Heart right ventricle (tissue), 16 donors: ENCODE results near the gene NUFIP1. TPM values are rescaled to one million over a fixed set of nuclear protein-coding genes. Genes with fewer than 3 reads are reported as not detected.
A peak's percentile ranks its signal among the peaks of the same experiment; 100 is the strongest.

ENCODE experiments used
- ATAC-seq, 8 donors: fragments of 200-7000 bp; cut with Tn5 transposase; one replicate each; pipeline ENCODE4 v1.9.1; 2020; ENCODE audit warnings: mild to moderate bottlenecking in 8 of 8, moderate library complexity in 8 of 8, moderate number of reproducible peaks in 1 of 8
- DNase-seq, 2 donors: peaks; one replicate each; pipeline ENCODE4 v3.0.0-alpha.2; 2020
- H3K27ac ChIP-seq, 10 donors: fragments of 200-600 bp; sonication (generic) in 2 of 10; one replicate each; pipeline versions ENCODE4 v1.5.0 to v1.8.0; 2020 to 2022; ENCODE audit warnings: mild to moderate bottlenecking in 3 of 10
- H3K27me3 ChIP-seq, 7 donors: fragments of 200-600 bp; one replicate each; pipeline ENCODE4 v1.8.0; 2021 to 2022; ENCODE audit warnings: mild to moderate bottlenecking in 2 of 7
- H3K36me3 ChIP-seq, 9 donors: fragments of 200-600 bp; sonication (generic) in 1 of 9; one replicate each; pipeline versions ENCODE4 v1.5.0 to v1.8.0; 2020 to 2022; ENCODE audit warnings: mild to moderate bottlenecking in 2 of 9
- H3K4me1 ChIP-seq, 9 donors: fragments of 200-600 bp; sonication (generic) in 1 of 9; one replicate each; pipeline versions ENCODE4 v1.5.0 to v1.8.0; 2020 to 2022; ENCODE audit warnings: mild to moderate bottlenecking in 4 of 9
- H3K4me3 ChIP-seq, 10 donors: fragments of 200-600 bp; sonication (generic) in 2 of 10; one replicate each; pipeline versions ENCODE4 v1.5.0 to v1.8.0; 2020 to 2022; ENCODE audit warnings: mild to moderate bottlenecking in 7 of 10, moderate library complexity in 2 of 10
- H3K9me3 ChIP-seq, 11 donors: fragments of 200-600 bp in 10 of 11; sonication (generic) in 2 of 11; one replicate each; pipeline versions ENCODE4 v1.5.0 to v1.8.0; 2013 to 2022; ENCODE audit warnings: mild to moderate bottlenecking in 2 of 11, control low read depth in 1 of 11, moderate library complexity in 1 of 11
- WGBS, 2 donors: extraction: QIAGEN DNeasy Blood & Tissue Kit; methylation state at CpG; one replicate each; pipeline ENCODE4 v1.1.7; 2013; ENCODE audit warnings: inconsistent platforms in 1 of 2; 5-methylcytosine and 5-hydroxymethylcytosine counted together
- intact Hi-C, 10 donors: fragments of 100-400 bp; cut with DNase I; formaldehyde crosslinking; loops; one replicate each; pipeline versions ENCODE4 v1.11.1 to v1.14.2; 2022
- polyA plus RNA-seq, 2 donors: library from polyadenylated mRNA; stranded (reverse); fragments of 200-250 nt; gene quantifications; one replicate each; pipeline ENCODE4 v1.2.3, GENCODE V29; 2013
- total RNA-seq, 10 donors: library from RNA; stranded (reverse); fragmentation: NEBNext Ultra II Directional in 3 of 10; extraction: Animal tissue kit (Norgen Biotek cat#: 25700) in 3 of 10; gene quantifications; one replicate each; pipeline versions ENCODE4 v1.2.1 to v1.2.4, GENCODE V29; 2021 to 2023
- TF ChIP-seq, protein P1 (sequence below), 9 donors: fragments of 200-600 bp; sonication (generic) in 2 of 9; IDR thresholded peaks; one replicate each; pipeline versions ENCODE4 v1.5.0 to v1.8.0; 2021 to 2022; ENCODE audit warnings: antibody characterized with exemption in 9 of 9, mild to moderate bottlenecking in 5 of 9, moderate library complexity in 1 of 9
- donor health status: Arrhythmogenic right ventricular cardiomyopathy.
- donor health status: ischemic (EF 13 %, LVEDD 7.1; RV severe dilation, severe dysfunction).
- donor health status: healthy with polysubstance abuse.
- donor health status: DM: no; HTN: yes; CAD: no.
- donor health status: DM: no; HTN: no; CAD: no.
- donor health status: ischemic (EF 25% LVEDD 6.9; RV normal size, moderate dysfunction).
- donor health status: ischemic (EF 25% LVEDD 5.7; RV mildly dilated, moderate dysfunction).
- donor health status: healthy.
- donor health status: DM: yes; HTN: yes; CAD: no.
- donor health status: Ischemic cardiomyopathy.
- donor health status: ischemic (EF 35%, LVEDD 5.7; RV mildly dilated, moderate dysfunction).
- donor health status: nonischemic (EF 11% LVEDD 7.7; RV severe dilation, severe dysfunction).
- donor health status: DM: yes; HTN: yes; CAD: no.
- donor health status: PGD.
- donor health status: ischemic (EF 29% LVEDD 5.4; RV normal size, mild dysfunction).
- donor health status: nonischemic (EF 23%, LVEDD 6.1; RV moderate dilation, normal function).

Gene NUFIP1
- total and polyA plus RNA-seq, 12 donors: 1.5 to 5.0 (median 2.9) TPM

DNA sequence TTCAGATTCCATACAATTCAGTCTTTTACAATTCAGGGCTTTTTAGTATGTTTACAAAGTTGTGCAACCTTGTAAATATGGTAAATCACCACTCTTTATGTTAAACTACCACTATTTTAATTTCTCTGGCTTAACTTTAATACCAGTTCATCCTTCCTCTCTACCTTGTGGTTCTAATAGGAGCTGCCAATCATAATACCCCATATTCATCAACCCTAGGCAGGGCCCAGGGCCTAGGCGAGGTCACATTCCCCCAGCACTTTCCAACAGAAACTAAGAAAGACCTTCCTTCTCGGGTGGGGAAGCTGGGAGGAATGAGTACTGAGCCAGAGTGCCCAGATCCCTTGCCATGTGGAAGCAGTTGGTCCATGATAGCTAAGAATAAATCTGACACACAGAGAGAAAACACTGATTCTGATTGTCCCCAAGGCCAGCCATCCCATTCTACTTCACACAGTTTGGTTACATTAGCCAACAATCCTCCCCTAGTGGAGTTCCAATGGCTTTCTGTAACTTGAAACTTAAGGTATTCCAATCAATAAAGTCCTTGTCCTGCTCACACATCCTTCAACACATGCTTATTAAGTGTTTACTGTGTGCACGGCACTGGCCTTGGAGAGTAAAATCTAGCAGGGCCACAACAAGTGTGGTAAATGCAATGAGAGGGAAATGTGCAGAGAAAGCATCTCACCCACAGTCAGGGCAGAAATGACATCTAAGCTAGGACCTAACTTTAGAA lies 76.8 kb downstream of the NUFIP1 start:
- peaks cover 0 to 16% (median 5%) of the 10 kb centered on the region in 11 donors for H3K9me3 ChIP-seq
- WGBS, 2 donors: 92 to 94% methylated on average over 3 of the region's 3 CpGs
- peaks cover 0 to 8% (median 3%) of the 10 kb centered on the region in 9 donors for H3K4me1 ChIP-seq
- ATAC-seq (no peak), DNase-seq (no peak)
- TF ChIP-seq, protein P1, sequence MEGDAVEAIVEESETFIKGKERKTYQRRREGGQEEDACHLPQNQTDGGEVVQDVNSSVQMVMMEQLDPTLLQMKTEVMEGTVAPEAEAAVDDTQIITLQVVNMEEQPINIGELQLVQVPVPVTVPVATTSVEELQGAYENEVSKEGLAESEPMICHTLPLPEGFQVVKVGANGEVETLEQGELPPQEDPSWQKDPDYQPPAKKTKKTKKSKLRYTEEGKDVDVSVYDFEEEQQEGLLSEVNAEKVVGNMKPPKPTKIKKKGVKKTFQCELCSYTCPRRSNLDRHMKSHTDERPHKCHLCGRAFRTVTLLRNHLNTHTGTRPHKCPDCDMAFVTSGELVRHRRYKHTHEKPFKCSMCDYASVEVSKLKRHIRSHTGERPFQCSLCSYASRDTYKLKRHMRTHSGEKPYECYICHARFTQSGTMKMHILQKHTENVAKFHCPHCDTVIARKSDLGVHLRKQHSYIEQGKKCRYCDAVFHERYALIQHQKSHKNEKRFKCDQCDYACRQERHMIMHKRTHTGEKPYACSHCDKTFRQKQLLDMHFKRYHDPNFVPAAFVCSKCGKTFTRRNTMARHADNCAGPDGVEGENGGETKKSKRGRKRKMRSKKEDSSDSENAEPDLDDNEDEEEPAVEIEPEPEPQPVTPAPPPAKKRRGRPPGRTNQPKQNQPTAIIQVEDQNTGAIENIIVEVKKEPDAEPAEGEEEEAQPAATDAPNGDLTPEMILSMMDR (IDR thresholded peaks at IDR 0.05): no peak
- intact Hi-C loops: no loop called here
- no peak overlapping the region for H3K27ac ChIP-seq
- H3K36me3 ChIP-seq: no peaks in the 10 kb centered on the region
- no peaks in the 10 kb centered on the region for H3K27me3 ChIP-seq
- no peak overlapping the region for H3K4me3 ChIP-seq

DNA sequence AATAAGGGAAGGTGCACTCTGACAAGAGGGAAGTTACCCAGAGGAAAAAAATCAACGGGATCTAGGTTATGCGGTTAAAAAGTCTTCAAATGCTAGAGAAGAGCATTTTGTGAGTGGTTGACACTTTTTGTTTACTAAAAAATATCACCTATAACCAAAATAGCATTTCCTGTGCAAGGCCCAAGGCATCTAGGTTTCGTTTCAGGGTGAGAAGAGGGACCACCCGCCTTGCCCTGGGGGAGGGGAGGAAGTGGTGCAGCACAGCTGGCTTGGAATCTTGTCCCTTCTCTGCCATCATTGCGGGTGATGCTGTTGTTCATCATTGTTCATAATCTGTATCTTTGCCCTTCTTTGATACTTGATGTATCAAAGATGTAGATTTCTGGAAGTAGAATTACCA lies 80.6 kb downstream of the NUFIP1 start:
- intact Hi-C loops: no loop called here
- H3K4me3 ChIP-seq: no peak overlapping the region
- WGBS, 2 donors: 68 to 78% methylated on average over 5 of the region's 5 CpGs
- H3K9me3 ChIP-seq: peaks cover 0 to 16% (median 5%) of the 10 kb centered on the region in 11 donors
- no peaks in the 10 kb centered on the region for H3K36me3 ChIP-seq
- peaks cover 0 to 32% (median 22%) of the 10 kb centered on the region in 9 donors for H3K4me1 ChIP-seq
- DNase-seq: no peak
- H3K27me3 ChIP-seq: no peaks in the 10 kb centered on the region
- H3K27ac ChIP-seq: no peak overlapping the region
- TF ChIP-seq, protein P1 (IDR thresholded peaks at IDR 0.05): no peak
- ATAC-seq: no peak

DNA sequence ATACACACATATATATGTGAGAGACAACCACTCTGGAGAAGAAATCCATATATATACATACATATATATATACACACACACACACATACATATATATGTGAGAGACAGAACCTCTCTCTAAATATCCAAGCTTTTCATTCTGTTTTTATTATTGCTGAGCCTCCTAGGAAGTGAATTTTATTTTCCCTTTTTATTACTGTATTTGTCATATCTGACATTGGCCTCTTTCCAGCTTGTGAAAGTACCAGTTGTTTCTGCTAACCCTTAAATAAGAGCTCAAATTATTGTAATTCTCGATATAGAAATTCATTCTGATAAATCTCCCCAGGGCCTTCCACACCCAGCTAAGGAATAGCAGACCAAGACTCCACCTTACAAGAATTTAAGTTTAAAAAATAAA lies 81.0 kb downstream of the NUFIP1 start:
- H3K27ac ChIP-seq: no peak overlapping the region

DNA sequence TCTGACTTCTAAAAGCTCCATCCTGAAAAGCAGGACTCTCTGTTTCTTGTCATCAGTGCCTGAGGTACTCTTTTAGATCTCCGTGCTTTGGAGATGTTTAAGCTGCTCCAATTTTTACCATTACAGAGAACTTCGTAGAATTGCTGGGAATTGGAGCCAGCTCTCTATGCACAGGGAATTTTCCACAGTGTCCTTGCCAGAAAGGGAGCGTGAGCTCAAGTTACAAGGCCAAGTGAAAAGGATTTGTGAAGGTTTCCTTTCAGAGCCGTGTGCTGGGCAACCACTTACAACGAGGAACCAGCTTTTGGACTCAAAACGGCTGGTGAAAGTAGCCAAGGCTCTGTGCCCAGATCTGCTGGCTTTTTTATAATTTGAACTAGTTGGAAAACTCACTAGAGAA lies 82.6 kb downstream of the NUFIP1 start:
- H3K27me3 ChIP-seq: no peaks in the 10 kb centered on the region
- peak in 1 of 2 donors; percentile 24 for DNase-seq
- H3K4me1 ChIP-seq: peaks cover 0 to 39% (median 28%) of the 10 kb centered on the region in 9 donors
- TF ChIP-seq, protein P1 (IDR thresholded peaks at IDR 0.05): no peak
- intact Hi-C loops: no loop called here
- H3K9me3 ChIP-seq: peaks cover 0 to 12% (median 5%) of the 10 kb centered on the region in 11 donors
- 23 to 39% methylated on average over 6 of the region's 6 CpGs for WGBS, 2 donors
- peak in 4 of 8 donors; percentile 28 to 51 (median 36) for ATAC-seq
- H3K27ac ChIP-seq: no peak overlapping the region
- no peaks in the 10 kb centered on the region for H3K36me3 ChIP-seq
- no peak overlapping the region for H3K4me3 ChIP-seq

More for the DNA sequence above, 81.0 kb downstream of the NUFIP1 start:
- TF ChIP-seq, protein P1 (IDR thresholded peaks at IDR 0.05): no peak
- no peak for DNase-seq
- H3K4me3 ChIP-seq: no peak overlapping the region
- no peak for ATAC-seq
- intact Hi-C loops: no loop called here
- no peaks in the 10 kb centered on the region for H3K36me3 ChIP-seq
- H3K4me1 ChIP-seq: peaks cover 0 to 36% (median 27%) of the 10 kb centered on the region in 9 donors
- no peaks in the 10 kb centered on the region for H3K27me3 ChIP-seq
- 74 to 82% methylated on average over 1 of the region's 1 CpG for WGBS, 2 donors
- peaks cover 0 to 16% (median 5%) of the 10 kb centered on the region in 11 donors for H3K9me3 ChIP-seq
